Smooth muscle cell of the brain vasculature (primary cell): Measurements from ENCODE around the gene CLPTM1L.

Experiments used
- DNase-seq: peaks from one replicate; pipeline ENCODE4 v3.0.0-alpha.2; 2012; ENCODE audit warnings: low read depth, low spot score

Gene CLPTM1L, protein sequence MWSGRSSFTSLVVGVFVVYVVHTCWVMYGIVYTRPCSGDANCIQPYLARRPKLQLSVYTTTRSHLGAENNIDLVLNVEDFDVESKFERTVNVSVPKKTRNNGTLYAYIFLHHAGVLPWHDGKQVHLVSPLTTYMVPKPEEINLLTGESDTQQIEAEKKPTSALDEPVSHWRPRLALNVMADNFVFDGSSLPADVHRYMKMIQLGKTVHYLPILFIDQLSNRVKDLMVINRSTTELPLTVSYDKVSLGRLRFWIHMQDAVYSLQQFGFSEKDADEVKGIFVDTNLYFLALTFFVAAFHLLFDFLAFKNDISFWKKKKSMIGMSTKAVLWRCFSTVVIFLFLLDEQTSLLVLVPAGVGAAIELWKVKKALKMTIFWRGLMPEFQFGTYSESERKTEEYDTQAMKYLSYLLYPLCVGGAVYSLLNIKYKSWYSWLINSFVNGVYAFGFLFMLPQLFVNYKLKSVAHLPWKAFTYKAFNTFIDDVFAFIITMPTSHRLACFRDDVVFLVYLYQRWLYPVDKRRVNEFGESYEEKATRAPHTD

DNA sequence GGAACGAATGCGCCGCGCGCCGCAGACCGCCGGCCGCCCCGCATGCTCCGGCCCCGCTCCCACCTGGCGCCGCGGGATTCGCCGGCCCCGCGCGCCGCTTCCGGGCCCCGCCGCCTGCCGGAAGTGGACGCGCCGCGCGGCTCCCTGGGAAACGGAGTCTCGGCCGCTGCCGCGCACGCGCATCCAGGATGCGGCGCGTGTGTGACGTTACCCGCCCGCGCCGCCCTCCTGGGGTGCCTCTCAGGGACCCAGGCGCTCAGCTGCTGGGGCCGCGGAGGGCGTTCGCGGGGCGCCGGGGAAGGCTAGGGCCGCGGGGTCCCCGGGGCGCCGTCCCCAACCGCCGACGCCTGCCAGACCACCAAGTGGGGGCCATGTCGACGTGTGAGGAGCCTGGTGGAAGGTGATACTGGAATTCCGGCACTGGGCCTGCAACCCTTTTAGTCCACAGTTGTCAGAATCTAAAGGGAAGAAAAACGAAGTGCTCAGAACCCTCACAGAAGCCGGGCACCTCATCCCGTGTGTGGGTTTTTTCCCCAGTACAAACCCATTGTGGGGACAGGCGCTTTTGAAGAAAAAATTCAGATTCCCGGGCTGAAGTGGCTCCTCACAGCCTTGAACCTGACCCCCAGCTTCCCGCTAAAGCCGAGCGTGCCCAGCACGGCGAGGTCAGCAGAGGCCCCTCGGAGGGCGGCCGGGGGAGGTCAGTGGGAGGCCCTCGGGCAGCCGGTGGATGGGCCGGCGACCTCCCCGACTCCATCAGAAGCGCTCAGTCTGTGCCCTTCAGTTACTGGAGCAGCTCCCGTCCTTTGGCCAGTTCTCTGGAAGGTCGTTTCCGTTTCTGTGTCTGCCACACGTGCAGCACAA is at the start of gene CLPTM1L:
TSS of gene CLPTM1L (minus strand) at position 125 of the 864 bp plus-strand sequence. CDS start 258 bp downstream, outside the sequence.
- DNase-seq, result peak; percentile 58

DNA sequence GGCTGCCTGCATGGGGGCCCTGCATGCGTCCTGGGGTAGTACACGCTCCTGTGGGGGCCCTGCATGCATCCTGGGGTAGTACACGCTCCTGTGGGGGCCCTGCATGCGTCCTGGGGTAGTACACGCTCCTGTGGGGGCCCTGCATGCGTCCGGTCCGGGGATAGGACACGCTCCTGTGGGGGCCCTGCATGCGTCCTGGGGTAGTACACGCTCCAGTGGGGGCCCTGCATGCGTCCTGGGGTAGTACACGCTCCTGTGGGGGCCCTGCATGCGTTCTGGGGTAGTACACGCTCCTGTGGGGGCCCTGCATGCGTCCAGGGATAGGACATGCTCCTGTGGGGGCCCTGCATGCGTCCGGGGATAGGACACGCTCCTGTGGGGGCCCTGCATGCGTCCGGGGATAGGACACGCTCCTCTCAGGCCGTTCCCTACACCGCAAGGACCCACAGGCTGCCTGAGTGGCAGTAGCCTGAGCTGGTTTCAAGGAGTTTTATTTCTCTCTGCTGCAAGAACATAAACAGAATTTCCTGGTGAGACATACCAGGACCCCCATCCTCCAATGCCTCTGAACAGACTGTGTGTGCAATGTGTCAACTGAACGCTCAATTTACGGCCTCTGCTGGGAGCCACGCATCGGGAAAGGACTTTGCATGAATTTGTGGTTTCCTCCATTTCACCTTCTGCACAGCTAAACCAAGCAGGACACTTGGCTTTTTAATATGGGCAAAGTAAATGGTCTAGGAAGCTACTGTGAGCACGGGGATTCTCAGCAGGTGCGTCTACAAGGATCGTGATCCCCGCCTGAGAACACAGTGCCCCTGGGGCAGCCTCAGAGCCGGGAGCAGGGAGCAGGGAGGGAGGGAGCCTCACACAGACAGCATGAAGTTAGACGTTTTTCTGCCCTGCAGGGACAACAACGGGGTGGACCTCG is 48.9 kb upstream of the CLPTM1L start:
- DNase-seq, result no peak

- no peak for DNase-seq
These were observed 48.1 kb upstream of the CLPTM1L start for GRCh38 chr5:1392801-1393565.

DNA sequence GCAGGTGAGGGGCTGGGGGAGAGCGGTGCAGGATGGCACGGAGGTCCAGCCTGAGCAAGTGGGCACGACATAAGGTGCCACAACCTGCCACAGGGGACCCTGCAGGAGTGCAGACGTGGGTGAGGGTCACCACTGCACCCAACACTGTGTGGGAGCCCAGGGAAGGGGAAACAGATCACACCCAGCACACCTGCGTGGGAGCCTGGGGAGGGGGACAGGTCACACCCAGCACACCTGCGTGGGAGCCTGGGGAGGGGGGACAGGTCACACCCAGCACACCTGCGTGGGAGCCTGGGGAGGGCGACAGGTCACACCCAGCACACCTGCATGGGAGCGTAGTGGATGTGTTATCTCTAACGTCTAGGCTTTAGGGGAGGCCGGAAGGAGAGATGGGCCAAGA is 47.4 kb upstream of the CLPTM1L start:
- no peak for DNase-seq

GRCh38 chr5:1391691-1392090 is 46.8 kb upstream of the CLPTM1L start:
- DNase-seq, result no peak

DNA sequence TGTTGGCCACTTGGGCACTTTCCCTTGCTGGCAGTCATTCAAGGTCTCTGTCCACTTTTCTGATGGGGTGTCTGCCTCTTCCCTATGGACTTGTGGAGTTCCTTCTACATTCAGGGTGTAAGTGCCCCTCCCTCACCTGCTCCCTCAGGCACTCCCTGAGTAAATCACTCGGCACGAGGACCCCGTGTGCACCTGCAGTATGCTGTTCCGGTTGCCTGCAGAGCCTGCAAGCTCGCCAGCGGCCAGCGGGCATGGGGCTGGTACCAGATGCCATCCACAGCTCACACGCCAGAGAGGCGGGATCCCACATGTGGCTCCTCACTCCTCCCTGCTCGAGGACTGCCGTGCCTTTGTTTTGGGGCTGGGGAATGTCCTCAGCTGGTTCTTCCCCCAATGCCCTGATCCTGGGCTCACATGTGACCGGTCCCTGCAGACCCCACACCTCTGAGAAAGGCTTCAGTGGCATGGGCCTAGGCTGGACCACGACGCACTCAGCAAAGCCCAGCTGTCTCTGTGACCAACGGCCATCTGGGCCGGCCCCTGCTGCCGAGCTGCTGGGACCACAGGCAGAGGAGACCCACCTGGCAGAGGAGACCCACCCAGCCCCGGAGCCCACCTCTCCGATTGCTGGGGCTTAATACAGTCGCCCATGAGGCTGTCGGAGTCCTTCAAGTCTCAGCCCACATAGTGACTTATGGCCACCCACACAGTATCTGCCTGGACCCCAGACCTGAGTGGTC is 46.1 kb upstream of the CLPTM1L start:
- no peak for DNase-seq

DNA sequence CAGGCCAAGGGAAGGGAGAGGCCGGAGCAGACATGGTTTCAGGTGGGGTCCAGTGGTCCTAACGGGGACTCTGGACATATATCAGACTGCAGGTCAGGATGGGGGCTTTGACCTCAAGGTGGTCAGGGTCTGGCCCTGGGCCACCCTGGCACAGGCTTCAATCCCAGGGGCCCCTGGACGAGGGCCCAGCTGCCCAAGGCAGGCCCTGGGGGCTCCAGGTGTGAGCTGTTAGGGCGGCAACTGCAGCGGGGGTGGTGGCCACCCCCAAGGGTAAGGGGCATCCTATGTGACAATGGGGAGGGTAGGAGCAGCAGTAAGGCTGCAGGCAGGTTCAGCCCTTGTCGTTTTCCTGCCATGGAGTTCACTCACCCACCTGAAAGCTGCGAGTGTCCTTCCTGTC is 45.4 kb upstream of the CLPTM1L start:
- no peak for DNase-seq

GRCh38 chr5:1388383-1388967 is 43.6 kb upstream of the CLPTM1L start:
- DNase-seq, result no peak

GRCh38 chr5:1387876-1388275 is 43.0 kb upstream of the CLPTM1L start:
- no peak for DNase-seq

GRCh38 chr5:1387059-1387755 is 42.3 kb upstream of the CLPTM1L start:
- no peak for DNase-seq

- DNase-seq, result no peak
These were observed 41.4 kb upstream of the CLPTM1L start for GRCh38 chr5:1386274-1386717.

DNA sequence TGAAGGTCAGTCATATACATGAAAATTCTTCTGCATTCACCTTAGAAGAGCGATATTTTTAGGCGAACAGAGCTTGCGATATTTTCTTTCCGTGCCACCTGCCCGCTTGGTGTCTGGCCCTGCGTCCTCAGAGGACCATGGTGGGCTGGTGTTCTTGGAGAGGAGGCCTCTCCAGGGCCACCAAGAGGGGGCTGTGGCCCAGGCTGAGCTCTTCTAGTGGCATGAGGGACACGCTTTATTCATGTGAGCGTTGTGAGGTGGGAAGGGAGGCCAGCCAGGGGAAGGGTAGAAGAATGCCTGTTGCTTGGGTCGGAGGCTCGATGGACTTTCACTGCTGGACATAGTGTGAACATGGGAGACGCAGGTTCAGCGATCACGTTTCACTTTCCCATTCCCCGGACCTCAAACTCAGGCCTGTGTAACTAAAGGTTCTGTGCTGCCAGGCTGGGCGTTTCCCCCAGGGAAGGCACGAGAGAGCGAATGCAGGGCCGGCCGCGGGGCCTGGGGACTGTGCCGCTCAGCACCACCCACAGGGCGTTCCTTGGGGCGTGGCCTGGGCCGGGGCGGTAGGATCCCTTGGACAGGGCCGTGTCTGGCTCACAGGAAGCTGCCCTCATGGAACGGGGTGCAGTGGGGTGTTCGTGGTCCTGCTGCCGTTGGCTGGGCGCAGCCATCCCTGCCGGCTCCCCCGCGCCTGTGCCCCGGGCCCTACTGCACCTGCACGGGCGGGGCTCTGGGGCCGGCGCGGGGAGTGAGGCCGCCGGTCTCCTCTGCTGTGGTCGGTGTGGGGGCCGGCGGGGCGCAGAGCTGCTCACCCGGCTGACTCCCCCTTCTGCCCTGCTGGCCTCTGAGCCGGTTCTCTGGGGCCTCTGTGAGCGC is 40.7 kb upstream of the CLPTM1L start:
- no peak for DNase-seq

GRCh38 chr5:1384521-1384920 is 39.6 kb upstream of the CLPTM1L start:
- DNase-seq, result no peak

DNA sequence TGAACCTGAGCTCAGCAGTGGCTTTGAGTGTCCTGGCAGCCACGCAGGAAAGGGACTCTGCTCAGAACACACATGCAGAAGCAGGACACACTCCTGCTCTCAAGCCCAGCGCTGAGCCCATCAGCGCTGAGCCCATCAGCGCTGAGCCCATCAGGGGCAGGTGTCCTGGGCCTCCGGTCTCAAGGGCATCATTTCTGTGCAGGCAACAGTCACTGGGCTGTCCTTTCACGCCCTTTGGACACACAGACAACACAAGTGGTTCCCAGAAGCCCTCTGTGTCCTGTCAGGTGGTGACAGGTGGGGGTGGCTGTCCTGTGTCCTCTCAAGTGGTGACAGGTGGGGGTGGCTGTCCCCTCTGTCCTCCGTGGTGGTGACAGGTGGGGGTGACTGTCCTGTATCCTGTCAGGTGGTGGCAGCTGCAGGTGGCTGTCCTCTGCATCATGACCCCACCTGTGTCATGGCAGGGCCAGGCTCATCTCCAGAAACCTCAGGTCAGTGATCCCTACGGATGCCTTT is 39.0 kb upstream of the CLPTM1L start:
- no peak for DNase-seq

- no peak for DNase-seq
These were observed 38.4 kb upstream of the CLPTM1L start for GRCh38 chr5:1383344-1383743.

DNA sequence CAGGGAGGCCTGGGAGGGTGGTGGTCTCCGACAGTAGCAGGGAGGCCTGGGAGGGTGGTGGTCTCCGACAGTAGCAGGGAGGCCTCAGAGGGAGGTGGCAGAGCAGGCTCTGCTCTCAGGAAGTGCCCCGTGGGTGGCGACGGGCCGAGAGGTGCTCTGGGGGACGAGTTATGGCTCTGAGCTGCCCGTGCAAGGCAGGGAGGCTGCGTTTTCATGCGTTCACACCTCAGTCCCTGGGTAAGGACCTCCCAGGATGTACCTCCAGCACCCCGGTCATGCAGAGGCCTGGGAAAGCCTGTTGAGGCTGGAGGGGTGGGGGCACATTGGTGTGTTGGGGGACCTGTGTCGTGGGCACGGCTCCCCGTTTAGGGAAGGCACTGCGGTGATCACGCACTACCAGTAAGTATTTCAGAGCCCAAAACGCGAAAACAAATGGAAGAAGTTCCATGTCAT is 37.4 kb upstream of the CLPTM1L start:
- DNase-seq, result no peak
